Measurements from ENCODE around the gene EIF2AK3.

EIF2AK3 gene

GRCh38 chr2:88521445-88522073 is 105.7 kb downstream of the EIF2AK3 start:
- ATAC-seq: peak; percentile 18; the same call in 2 of the 3 replicates
- TF ChIP-seq CSDC2 (CRISPR knock-in tag; IDR thresholded peaks at IDR 0.05) (no peak), ARNTL (CRISPR knock-in tag; IDR thresholded peaks at IDR 0.05; ENCODE audit: borderline replicate concordance, low read depth) (no peak), SNAI2 (CRISPR knock-in tag; IDR thresholded peaks at IDR 0.05) (no peak), BACH2 (CRISPR knock-in tag; IDR thresholded peaks at IDR 0.05; ENCODE audit: borderline replicate concordance) (no peak), ZNF8 (CRISPR knock-in tag; IDR thresholded peaks at IDR 0.05) (no peak), ISL1 (CRISPR knock-in tag; IDR thresholded peaks at IDR 0.05) (no peak), RARB (CRISPR knock-in tag; IDR thresholded peaks at IDR 0.05) (no peak), TCF4 (CRISPR knock-in tag; IDR thresholded peaks at IDR 0.05; ENCODE audit: borderline replicate concordance) (no peak), ZNF70 (CRISPR knock-in tag; IDR thresholded peaks at IDR 0.05) (no peak), OSR1 (CRISPR knock-in tag; IDR thresholded peaks at IDR 0.05) (no peak)
- TF ChIP-seq, protein P1, sequence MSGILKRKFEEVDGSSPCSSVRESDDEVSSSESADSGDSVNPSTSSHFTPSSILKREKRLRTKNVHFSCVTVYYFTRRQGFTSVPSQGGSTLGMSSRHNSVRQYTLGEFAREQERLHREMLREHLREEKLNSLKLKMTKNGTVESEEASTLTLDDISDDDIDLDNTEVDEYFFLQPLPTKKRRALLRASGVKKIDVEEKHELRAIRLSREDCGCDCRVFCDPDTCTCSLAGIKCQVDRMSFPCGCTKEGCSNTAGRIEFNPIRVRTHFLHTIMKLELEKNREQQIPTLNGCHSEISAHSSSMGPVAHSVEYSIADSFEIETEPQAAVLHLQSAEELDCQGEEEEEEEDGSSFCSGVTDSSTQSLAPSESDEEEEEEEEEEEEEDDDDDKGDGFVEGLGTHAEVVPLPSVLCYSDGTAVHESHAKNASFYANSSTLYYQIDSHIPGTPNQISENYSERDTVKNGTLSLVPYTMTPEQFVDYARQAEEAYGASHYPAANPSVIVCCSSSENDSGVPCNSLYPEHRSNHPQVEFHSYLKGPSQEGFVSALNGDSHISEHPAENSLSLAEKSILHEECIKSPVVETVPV (CRISPR knock-in tag; IDR thresholded peaks at IDR 0.05): no peak
- TF ChIP-seq, protein P2, sequence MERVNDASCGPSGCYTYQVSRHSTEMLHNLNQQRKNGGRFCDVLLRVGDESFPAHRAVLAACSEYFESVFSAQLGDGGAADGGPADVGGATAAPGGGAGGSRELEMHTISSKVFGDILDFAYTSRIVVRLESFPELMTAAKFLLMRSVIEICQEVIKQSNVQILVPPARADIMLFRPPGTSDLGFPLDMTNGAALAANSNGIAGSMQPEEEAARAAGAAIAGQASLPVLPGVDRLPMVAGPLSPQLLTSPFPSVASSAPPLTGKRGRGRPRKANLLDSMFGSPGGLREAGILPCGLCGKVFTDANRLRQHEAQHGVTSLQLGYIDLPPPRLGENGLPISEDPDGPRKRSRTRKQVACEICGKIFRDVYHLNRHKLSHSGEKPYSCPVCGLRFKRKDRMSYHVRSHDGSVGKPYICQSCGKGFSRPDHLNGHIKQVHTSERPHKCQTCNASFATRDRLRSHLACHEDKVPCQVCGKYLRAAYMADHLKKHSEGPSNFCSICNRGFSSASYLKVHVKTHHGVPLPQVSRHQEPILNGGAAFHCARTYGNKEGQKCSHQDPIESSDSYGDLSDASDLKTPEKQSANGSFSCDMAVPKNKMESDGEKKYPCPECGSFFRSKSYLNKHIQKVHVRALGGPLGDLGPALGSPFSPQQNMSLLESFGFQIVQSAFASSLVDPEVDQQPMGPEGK (CRISPR knock-in tag; IDR thresholded peaks at IDR 0.05; ENCODE audit: borderline replicate concordance): no peak

GRCh38 chr2:88517759-88518201 is 109.5 kb downstream of the EIF2AK3 start:
- TF ChIP-seq ZFP3 (CRISPR knock-in tag; IDR thresholded peaks at IDR 0.05): no peak
- TF ChIP-seq ZC3H10 (CRISPR knock-in tag; IDR thresholded peaks at IDR 0.05): no peak
- TF ChIP-seq ZNF70 (CRISPR knock-in tag; IDR thresholded peaks at IDR 0.05): no peak
- no peak for TF ChIP-seq CSDC2 (CRISPR knock-in tag; IDR thresholded peaks at IDR 0.05)
- TF ChIP-seq, protein P3, sequence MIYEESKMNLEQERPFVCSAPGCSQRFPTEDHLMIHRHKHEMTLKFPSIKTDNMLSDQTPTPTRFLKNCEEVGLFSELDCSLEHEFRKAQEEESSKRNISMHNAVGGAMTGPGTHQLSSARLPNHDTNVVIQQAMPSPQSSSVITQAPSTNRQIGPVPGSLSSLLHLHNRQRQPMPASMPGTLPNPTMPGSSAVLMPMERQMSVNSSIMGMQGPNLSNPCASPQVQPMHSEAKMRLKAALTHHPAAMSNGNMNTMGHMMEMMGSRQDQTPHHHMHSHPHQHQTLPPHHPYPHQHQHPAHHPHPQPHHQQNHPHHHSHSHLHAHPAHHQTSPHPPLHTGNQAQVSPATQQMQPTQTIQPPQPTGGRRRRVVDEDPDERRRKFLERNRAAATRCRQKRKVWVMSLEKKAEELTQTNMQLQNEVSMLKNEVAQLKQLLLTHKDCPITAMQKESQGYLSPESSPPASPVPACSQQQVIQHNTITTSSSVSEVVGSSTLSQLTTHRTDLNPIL (CRISPR knock-in tag; IDR thresholded peaks at IDR 0.05; ENCODE audit: low read depth): no peak
- no peak for TF ChIP-seq GLIS3 (CRISPR knock-in tag; IDR thresholded peaks at IDR 0.05)
- no peak for TF ChIP-seq OSR1 (CRISPR knock-in tag; IDR thresholded peaks at IDR 0.05)
- ATAC-seq: no peak
